ENCODE results near the gene ADAMTS4.

ADAMTS4 gene

GRCh38 chr1:161137881-161138280 lies 61.0 kb downstream of the ADAMTS4 start:
- DNase-seq, result no peak
